Muscle of back (tissue), 11 donors: ENCODE data around the gene CAMSAP1. TPM values are rescaled to one million over a fixed set of nuclear protein-coding genes. Genes with fewer than 3 reads are reported as not detected.

Experiments used
- DNase-seq, 3 donors: peaks; one replicate each; pipeline versions ENCODE4 v3.0.0 to v3.0.0-alpha.2; 2013
- polyA plus RNA-seq, 10 donors: library from polyadenylated mRNA; unstranded; fragments of 120-200 nt; gene quantifications; one replicate each; pipeline ENCODE4 v1.2.1, GENCODE V29; 2013; ENCODE audit not compliant: insufficient read length in 10 of 10

The CAMSAP1 gene
- polyA plus RNA-seq, 10 donors, result 19.5 to 28.1 (median 24.0) TPM

DNA sequence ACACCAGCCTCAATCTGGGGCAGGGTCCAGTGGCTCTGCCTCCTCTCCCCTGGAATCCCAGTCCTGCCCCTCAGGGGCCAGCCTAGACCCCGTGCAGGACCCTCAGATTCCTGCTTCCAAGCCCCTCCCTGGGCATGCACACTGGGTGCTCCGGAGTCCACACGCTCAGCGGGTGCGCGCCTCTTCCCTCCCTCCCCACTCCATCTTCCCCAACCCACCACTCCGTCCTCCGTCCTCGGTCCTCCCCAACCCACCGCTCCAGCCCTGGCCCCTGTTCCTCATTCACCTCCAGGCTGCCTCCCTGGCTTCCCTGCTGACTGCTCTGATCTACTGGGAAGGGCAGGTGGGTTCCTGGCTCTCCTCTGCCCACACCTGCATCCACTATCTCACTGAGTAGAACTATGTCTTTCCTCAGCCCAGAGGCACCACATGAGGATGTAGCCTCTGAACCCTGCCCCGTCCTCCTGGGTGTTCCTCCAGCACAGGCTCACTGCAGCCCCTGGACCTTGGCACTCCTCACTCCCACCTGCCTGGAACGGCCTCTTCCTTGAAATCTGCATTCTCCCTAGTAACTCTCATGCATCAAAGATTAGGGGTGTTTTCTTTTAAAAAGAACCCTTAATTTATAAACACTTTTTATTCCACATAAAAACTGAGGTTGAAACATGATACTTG lies 92.8 kb downstream of the CAMSAP1 start:
- DNase-seq, result no peak

DNA sequence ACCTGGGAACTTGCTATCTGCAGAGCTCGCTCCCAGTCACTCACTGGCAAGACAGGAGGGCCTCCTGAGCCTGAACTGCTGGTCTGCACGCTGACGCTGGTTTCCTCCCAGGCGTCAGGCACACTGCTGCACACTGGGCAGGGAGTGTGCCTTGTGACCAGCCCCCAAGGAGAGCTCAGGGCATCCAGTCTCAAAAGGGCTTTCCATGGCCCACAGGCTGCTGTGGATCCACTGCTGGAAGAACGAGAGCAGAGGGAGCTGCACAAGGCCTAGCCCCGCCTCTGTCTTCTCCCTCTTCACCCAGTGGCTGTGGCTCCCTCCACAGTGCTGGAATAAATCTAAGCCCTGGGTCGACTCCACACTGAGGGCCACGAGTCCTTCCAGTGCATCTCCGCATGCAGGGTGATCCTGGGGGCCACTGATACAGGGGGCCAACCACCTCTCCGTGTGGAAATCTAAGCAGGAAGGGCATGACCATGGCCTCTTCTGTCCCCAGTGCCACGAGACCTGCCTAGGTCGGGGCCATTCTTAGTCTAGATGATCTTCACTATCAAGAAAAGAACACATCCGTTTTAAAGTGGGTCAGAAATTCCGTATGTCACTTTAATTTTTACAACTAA lies 93.6 kb downstream of the CAMSAP1 start:
- DNase-seq, result no peak

GRCh38 chr9:135812961-135813360 lies 94.4 kb downstream of the CAMSAP1 start:
- no peak for DNase-seq

GRCh38 chr9:135811801-135812200 lies 95.5 kb downstream of the CAMSAP1 start:
- DNase-seq, result peak; percentile 58 to 77 (median 62)

- no peak for DNase-seq
Observed at GRCh38 chr9:135810806-135811575, 96.4 kb downstream of the CAMSAP1 start.

GRCh38 chr9:135809166-135809565 lies 98.2 kb downstream of the CAMSAP1 start:
- DNase-seq, result peak; percentile 26 to 48 (median 45)

GRCh38 chr9:135805422-135806022 lies 101.8 kb downstream of the CAMSAP1 start:
- DNase-seq, result no peak

- DNase-seq, result no peak
Observed at GRCh38 chr9:135804581-135805421, 102.5 kb downstream of the CAMSAP1 start.

- DNase-seq, result no peak
Observed at GRCh38 chr9:135803441-135803840, 103.9 kb downstream of the CAMSAP1 start.

GRCh38 chr9:135802876-135803419 lies 104.4 kb downstream of the CAMSAP1 start:
- no peak for DNase-seq

GRCh38 chr9:135801070-135801469 lies 106.3 kb downstream of the CAMSAP1 start:
- no peak for DNase-seq

GRCh38 chr9:135799261-135799660 lies 108.1 kb downstream of the CAMSAP1 start:
- no peak for DNase-seq

GRCh38 chr9:135798263-135798585 lies 109.1 kb downstream of the CAMSAP1 start:
- DNase-seq, result no peak

- DNase-seq, result peak in 2 of 3 donors; percentile 23 to 59
Observed at GRCh38 chr9:135797507-135798262, 109.7 kb downstream of the CAMSAP1 start.

DNA sequence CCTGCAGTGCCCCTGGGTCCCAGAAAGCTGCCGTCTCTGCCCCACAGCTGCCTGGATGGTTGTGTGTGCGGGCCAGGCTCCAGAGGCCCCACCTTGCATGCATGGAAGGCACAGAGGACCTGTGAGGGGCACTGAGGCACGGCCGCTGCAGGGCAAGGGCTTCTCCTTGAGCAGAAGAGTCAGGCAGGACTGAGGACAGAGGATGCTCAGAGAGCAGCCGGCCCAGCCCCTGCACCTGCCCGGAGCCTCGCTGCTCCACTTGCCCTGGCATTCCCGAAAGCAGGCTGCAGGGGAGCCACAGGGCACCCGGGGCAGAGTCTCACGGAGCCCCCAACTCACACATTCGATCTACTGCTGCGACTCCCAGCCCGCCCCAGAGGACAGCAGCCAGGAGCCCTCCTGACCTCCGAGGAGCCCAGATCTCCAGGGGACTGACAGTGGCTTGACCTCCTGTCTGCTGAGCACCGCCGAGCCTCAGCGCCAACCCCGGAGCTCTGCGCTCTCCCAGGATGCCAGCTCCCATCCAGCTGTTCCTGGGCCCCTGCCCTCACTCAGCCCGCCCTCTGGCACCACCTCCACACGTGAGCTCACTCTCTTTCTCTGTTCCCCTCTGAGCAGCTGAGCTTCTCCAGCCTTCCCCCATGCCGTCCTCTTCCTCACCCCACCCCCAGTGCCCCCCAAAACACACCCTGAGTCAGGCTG lies 110.4 kb downstream of the CAMSAP1 start:
- DNase-seq, result no peak

- no peak for DNase-seq
Observed at GRCh38 chr9:135795391-135795790, 112.0 kb downstream of the CAMSAP1 start.

- DNase-seq, result no peak
Observed at GRCh38 chr9:135794361-135794885, 112.9 kb downstream of the CAMSAP1 start.

- no peak for DNase-seq
Observed at GRCh38 chr9:135794057-135794335, 113.3 kb downstream of the CAMSAP1 start.

DNA sequence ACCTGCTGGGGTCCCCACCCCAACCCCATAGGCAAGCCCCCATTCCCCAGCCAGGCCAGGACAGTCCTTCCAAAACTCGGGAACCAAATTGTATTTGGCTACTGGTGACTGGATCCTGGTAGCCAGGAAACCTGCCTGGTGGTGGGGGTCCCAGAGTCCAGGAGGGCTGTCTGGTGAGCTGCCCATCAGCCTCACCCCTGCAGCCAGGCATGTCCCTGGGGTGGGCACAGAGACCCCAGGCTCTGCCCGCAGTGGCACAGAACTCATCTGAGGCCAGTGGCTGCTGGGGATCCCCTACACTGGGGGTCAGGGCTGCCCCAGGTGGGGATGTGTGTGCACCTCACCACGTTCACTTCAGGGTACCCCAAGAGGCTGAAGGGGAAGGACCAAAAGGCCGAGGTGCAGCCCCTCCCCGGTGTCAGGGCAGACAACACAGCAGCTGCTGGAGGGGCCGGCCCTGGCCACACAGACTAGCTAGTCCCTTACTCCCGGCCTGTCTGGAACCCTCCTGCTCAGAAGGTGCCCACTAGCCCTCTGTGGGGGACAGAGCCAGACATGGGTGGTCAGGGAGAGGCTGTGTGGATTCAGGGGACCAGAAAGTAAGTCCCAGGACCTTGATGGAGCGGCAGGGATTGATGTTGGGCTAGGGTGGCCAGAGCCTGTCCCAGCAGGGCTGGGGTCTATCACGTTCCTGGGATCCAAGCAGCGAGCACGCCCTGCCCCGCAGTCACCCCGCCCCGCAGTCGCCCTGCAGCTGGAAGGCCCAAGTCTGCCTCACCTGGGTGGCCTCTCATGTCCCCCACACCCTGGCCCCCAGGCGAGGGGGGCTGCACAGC lies 113.9 kb downstream of the CAMSAP1 start:
- no peak for DNase-seq
